K562 (cell line): ENCODE results near the gene SHFL. TPM values are rescaled to one million over a fixed set of nuclear protein-coding genes. Genes with fewer than 3 reads are reported as not detected.

ENCODE experiments used
- ATAC-seq: fragments of 200-7000 bp; cut with Tn5 transposase; 3 replicates; pipeline ENCODE4 v1.9.1; 2020; ENCODE audit warnings: moderate library complexity
- BruUV-seq: library from RNA; stranded (reverse); fragments of 400-500 nt; replicated peaks from 2 replicates; lab custom pipeline; 2021; lab: Mats Ljungman, UMichigan
- CTCF ChIA-PET: fragments of 300-600 bp; formaldehyde crosslinking; extraction: SDS; loops from one replicate; lab custom pipeline; 2021; ENCODE audit warnings: low intra/inter-chr PET ratio; lab: Yijun Ruan, JAX
- POLR2A ChIA-PET: fragments of 300-600, 350-650 bp; sonication (Branson Sonifier 250); formaldehyde crosslinking; extraction: SDS; loops from one replicate; lab custom pipeline; 2021; ENCODE audit warnings: antibody characterized with exemption, inconsistent platforms; lab: Yijun Ruan, JAX
- DNase-seq, 4 experiments: peaks; one replicate each; pipeline versions ENCODE4 v3.0.0 to v3.0.0-alpha.2; 2011 to 2018; ENCODE audit warnings: low spot score in 3 of 4, mixed read lengths in 3 of 4; ENCODE audit errors: extremely low read depth in 1 of 4
- FAIRE-seq: peaks from 2 replicates; lab custom pipeline; 2011; peaks lifted over from hg19 to GRCh38; lab: Jason Lieb, UNC
- H2AFZ ChIP-seq: 2 replicates; pipeline ENCODE4 v1.6.0; 2011; ENCODE audit warnings: low read depth, low read length, control low read depth, inconsistent platforms
- H3K27ac ChIP-seq: fragments of 200-600 bp; 3 replicates; pipeline ENCODE4 v1.8.0; 2011; ENCODE audit warnings: low read depth, mild to moderate bottlenecking, control low read depth, inconsistent platforms, low read length, moderate library complexity, mixed read lengths; ENCODE audit errors: extremely low read depth
- H3K27me3 ChIP-seq, 2 experiments: fragments of 300-600 bp in 1 of 2; 2 replicates in 1 of 2; 3 replicates in 1 of 2; pipeline versions ENCODE4 v1.6.0 to v1.8.0; 2011; ENCODE audit warnings: inconsistent platforms in 2 of 2, low read length in 2 of 2, mild to moderate bottlenecking in 1 of 2, mixed read lengths in 1 of 2, moderate library complexity in 1 of 2; ENCODE audit not compliant: control insufficient read depth in 2 of 2, insufficient read depth in 2 of 2
- H3K36me3 ChIP-seq: fragments of 300-600 bp; 3 replicates; pipeline ENCODE4 v1.8.0; 2011; ENCODE audit warnings: mild to moderate bottlenecking, low read length, inconsistent platforms; ENCODE audit not compliant: control insufficient read depth, insufficient read depth
- H3K4me1 ChIP-seq, 2 experiments: fragments of 200-600 bp in 1 of 2; replicated peaks in 1 of 2; 2 replicates in 1 of 2; 3 replicates in 1 of 2; pipeline versions ENCODE4 v1.5.1 to v1.8.0; 2011; ENCODE audit warnings: inconsistent platforms in 2 of 2, low read length in 2 of 2, mild to moderate bottlenecking in 1 of 2, mixed read lengths in 1 of 2, moderate library complexity in 1 of 2; ENCODE audit not compliant: control insufficient read depth in 2 of 2, insufficient read depth in 2 of 2
- H3K4me2 ChIP-seq: 2 replicates; pipeline ENCODE4 v1.6.1; 2011; ENCODE audit warnings: low read length, control low read depth, inconsistent platforms, mixed read lengths; ENCODE audit not compliant: insufficient read depth
- H3K4me3 ChIP-seq: fragments of 200-600 bp; sonication (generic), shearing (Covaris generic); 2 replicates; pipeline ENCODE4 v1.5.1; 2016; ENCODE audit warnings: control low read depth, inconsistent platforms
- H3K79me2 ChIP-seq: fragments of 200-600 bp; 3 replicates; pipeline ENCODE4 v1.8.0; 2011; ENCODE audit warnings: low read length, inconsistent platforms; ENCODE audit not compliant: control insufficient read depth, insufficient read depth
- H3K9ac ChIP-seq, 2 experiments: 2 replicates each; pipeline versions ENCODE4 v1.6.0 to v1.6.1; 2011; ENCODE audit warnings: low read depth in 2 of 2, low read length in 2 of 2, control low read depth in 1 of 2, inconsistent platforms in 1 of 2, mild to moderate bottlenecking in 1 of 2, mixed read lengths in 1 of 2; ENCODE audit not compliant: insufficient read depth in 1 of 2
- H3K9me1 ChIP-seq: one replicate; pipeline ENCODE4 v1.6.0; 2011; ENCODE audit warnings: inconsistent platforms, mild to moderate bottlenecking, low read length, moderate library complexity; ENCODE audit not compliant: control insufficient read depth, insufficient read depth
- H3K9me3 ChIP-seq: replicated peaks from 2 replicates; pipeline ENCODE4 v1.5.1; 2011; ENCODE audit warnings: low read depth, low read length, inconsistent platforms; ENCODE audit not compliant: control insufficient read depth, insufficient read depth
- H4K20me1 ChIP-seq: replicated peaks from 2 replicates; pipeline ENCODE4 v1.6.1; 2011; ENCODE audit warnings: low read length, inconsistent platforms, mixed read lengths; ENCODE audit not compliant: control insufficient read depth, insufficient read depth
- CBX8 ChIP-seq: fragments of 200-600 bp; sonication (generic); IDR thresholded peaks from 2 replicates; pipeline ENCODE4 v1.6.1; 2012; ENCODE audit warnings: borderline replicate concordance, mixed run types, low read depth, mild to moderate bottlenecking, moderate library complexity, mixed read lengths, low read length, control low read depth, inconsistent platforms; ENCODE audit not compliant: poor library complexity, severe bottlenecking; ENCODE audit errors: extremely low read depth
- DPF2 ChIP-seq: fragments of 450-650 bp; IDR thresholded peaks from 2 replicates; pipeline ENCODE4 v1.6.1; 2016
- JUND ChIP-seq, 2 experiments: IDR thresholded peaks; 2 replicates in 1 of 2; 3 replicates in 1 of 2; pipeline ENCODE4 v1.6.1; 2011; ENCODE audit warnings: borderline replicate concordance in 2 of 2, low read depth in 2 of 2, low read length in 2 of 2, improper control_type of control experiment in 1 of 2, missing biosample characterization in 1 of 2, missing genetic modification characterization in 1 of 2, missing genetic modification reagents in 1 of 2
- NCOA6 ChIP-seq: fragments of 450-650 bp; IDR thresholded peaks from 2 replicates; pipeline ENCODE4 v1.6.1; 2017; ENCODE audit warnings: mild to moderate bottlenecking
- NR4A1 ChIP-seq, 2 experiments: fragments of 250-450 bp in 1 of 2; fragments of 450-650 bp in 1 of 2; sonication (Bioruptor Pico) in 1 of 2; IDR thresholded peaks; 2 replicates each; pipeline versions ENCODE4 v1.4.0 to v1.6.1; 2016 to 2020; ENCODE audit warnings: mild to moderate bottlenecking in 2 of 2, missing compliant biosample characterization in 1 of 2, missing genetic modification characterization in 1 of 2, moderate library complexity in 1 of 2
- PCBP1 ChIP-seq: fragments of 200-400 bp; formaldehyde crosslinking; IDR thresholded peaks from 2 replicates; pipeline ENCODE4 v1.6.1; 2018; ENCODE audit warnings: mild to moderate bottlenecking, low read depth, low read length; ENCODE audit not compliant: poor library complexity, severe bottlenecking
- RBM25 ChIP-seq: fragments of 200-400 bp; formaldehyde crosslinking; IDR thresholded peaks from 2 replicates; pipeline ENCODE4 v1.6.1; 2018; ENCODE audit warnings: low read length, low read depth, moderate library complexity; ENCODE audit not compliant: severe bottlenecking
- TGIF2 ChIP-seq: sonication (generic); formaldehyde crosslinking; IDR thresholded peaks from 2 replicates; pipeline ENCODE4 v1.8.1; 2022; ENCODE audit warnings: mild to moderate bottlenecking, missing genetic modification reagents, moderate library complexity
- YY1 ChIP-seq, 3 experiments: IDR thresholded peaks; 2 replicates each; pipeline ENCODE4 v1.6.1; 2011; ENCODE audit warnings: low read length in 2 of 3, mild to moderate bottlenecking in 2 of 3, moderate library complexity in 2 of 3, borderline replicate concordance in 1 of 3, control low read depth in 1 of 3, low read depth in 1 of 3; ENCODE audit not compliant: insufficient read depth in 3 of 3, insufficient replicate concordance in 2 of 3, control insufficient read depth in 1 of 3, insufficient read length in 1 of 3; ENCODE audit errors: extremely low read depth in 1 of 3
- ZC3H4 ChIP-seq: sonication (generic); formaldehyde crosslinking; IDR thresholded peaks from 2 replicates; pipeline ENCODE4 v1.9.0; 2021; ENCODE audit warnings: missing genetic modification reagents, borderline replicate concordance
- ZNF175 ChIP-seq: fragments of 200-800 bp; sonication (Bioruptor generic); IDR thresholded peaks from 2 replicates; pipeline ENCODE4 v1.6.1; 2016; ENCODE audit warnings: low read depth, mild to moderate bottlenecking, missing genetic modification characterization, missing compliant biosample characterization
- in situ Hi-C: fragments of 300-500 bp; cut with MboI; formaldehyde crosslinking; loops from 4 replicates; pipeline ENCODE4 v1.15.0; 2018; ENCODE audit warnings: inconsistent platforms, mixed read lengths
- intact Hi-C: fragments of 100-400 bp; cut with micrococcal nuclease; formaldehyde crosslinking; loops from 2 replicates; pipeline ENCODE4 v1.14.2; 2022
- polyA plus RNA-seq, 8 experiments: library from polyadenylated mRNA; depleted of rRNA in 4 of 8; stranded (reverse) in 5 of 8; unstranded in 3 of 8; fragments of >200 nt; fragmentation: Nextera tagmentation in 2 of 8; fragmentation: Illumina TruSeq in 1 of 8; extraction: Ambion mirVana in 2 of 8; extraction: Trizol in 1 of 8; gene quantifications; 2 replicates each; pipeline versions ENCODE4 v1.2.1 to v1.2.3, GENCODE V29; 2011 to 2014; ENCODE audit warnings: inconsistent platforms in 1 of 8, missing spikeins in 1 of 8
- total RNA-seq, 7 experiments: library from RNA; depleted of rRNA in 6 of 7; stranded (reverse); fragments of >200 nt in 6 of 7; fragmentation: Illumina TruSeq in 2 of 7; extraction: Trizol in 2 of 7; gene quantifications; 2 replicates each; pipeline versions ENCODE4 v1.2.1 to v1.2.3, GENCODE V29; 2011 to 2021; ENCODE audit warnings: low replicate concordance in 1 of 7
- TF ChIP-seq, protein P1 (sequence below): fragments of 250-450 bp; sonication (Bioruptor Pico); IDR thresholded peaks from 2 replicates; pipeline ENCODE4 v1.9.0; 2021; ENCODE audit warnings: mild to moderate bottlenecking, inconsistent platforms
- TF ChIP-seq, protein P2 (sequence below): sonication (generic); formaldehyde crosslinking; IDR thresholded peaks from 2 replicates; pipeline ENCODE4 v1.8.1; 2023; ENCODE audit warnings: missing genetic modification reagents, mild to moderate bottlenecking, borderline replicate concordance

The SHFL gene
- total and polyA plus RNA-seq, 9 of the 15 experiments (the other 6 are each of a cell fraction or from before 2014, with no cell fraction given) = 1.5 to 25.7 (median 13.0) TPM

DNA sequence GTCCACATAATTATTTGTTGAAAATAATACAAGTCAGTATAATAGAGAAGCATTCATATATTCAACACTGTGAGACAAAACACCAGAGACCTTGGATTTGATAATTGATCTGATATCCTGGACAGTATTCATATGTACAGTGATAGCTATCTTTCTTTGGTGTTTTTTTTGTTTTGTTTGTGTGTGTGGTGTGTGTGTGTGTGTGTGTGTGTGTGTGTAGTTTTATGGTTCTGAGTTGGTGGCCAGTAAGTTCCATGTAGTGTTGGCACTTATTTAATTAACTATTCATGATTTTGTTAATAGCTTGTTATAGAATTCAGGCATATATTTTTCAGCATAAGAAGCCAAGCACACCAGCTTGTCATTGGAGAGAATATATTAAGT, 18.0 kb downstream of the SHFL start:
- BruUV-seq = no TSS peak
- TF ChIP-seq YY1 (IDR thresholded peaks at IDR 0.05; ENCODE audit: borderline replicate concordance in 1 of 3, control insufficient read depth in 1 of 3, extremely low read depth in 1 of 3, insufficient read depth in 3 of 3, insufficient read length in 1 of 3, insufficient replicate concordance in 2 of 3, low read depth in 1 of 3, low read length in 2 of 3) (no peak), JUND (IDR thresholded peaks at IDR 0.05; ENCODE audit: borderline replicate concordance, low read depth, low read length) (no peak), JUND (tag; IDR thresholded peaks at IDR 0.05; ENCODE audit: borderline replicate concordance, low read depth, low read length) (no peak), ZNF175 (CRISPR knock-in tag) (no peak), PCBP1 (no peak), ZC3H4 (no peak), RBM25 (no peak), TGIF2 (no peak), NR4A1 (CRISPR knock-in tag; IDR thresholded peaks at IDR 0.05) (no peak), NR4A1 (tag; IDR thresholded peaks at IDR 0.05) (no peak), DPF2 (0 out of 2 replicates have a peak, but pooled peaks have one; percentile 18), CBX8 (no peak), NCOA6 (no peak)
- TF ChIP-seq, protein P1, sequence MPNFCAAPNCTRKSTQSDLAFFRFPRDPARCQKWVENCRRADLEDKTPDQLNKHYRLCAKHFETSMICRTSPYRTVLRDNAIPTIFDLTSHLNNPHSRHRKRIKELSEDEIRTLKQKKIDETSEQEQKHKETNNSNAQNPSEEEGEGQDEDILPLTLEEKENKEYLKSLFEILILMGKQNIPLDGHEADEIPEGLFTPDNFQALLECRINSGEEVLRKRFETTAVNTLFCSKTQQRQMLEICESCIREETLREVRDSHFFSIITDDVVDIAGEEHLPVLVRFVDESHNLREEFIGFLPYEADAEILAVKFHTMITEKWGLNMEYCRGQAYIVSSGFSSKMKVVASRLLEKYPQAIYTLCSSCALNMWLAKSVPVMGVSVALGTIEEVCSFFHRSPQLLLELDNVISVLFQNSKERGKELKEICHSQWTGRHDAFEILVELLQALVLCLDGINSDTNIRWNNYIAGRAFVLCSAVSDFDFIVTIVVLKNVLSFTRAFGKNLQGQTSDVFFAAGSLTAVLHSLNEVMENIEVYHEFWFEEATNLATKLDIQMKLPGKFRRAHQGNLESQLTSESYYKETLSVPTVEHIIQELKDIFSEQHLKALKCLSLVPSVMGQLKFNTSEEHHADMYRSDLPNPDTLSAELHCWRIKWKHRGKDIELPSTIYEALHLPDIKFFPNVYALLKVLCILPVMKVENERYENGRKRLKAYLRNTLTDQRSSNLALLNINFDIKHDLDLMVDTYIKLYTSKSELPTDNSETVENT = no peak
- TF ChIP-seq, protein P2, sequence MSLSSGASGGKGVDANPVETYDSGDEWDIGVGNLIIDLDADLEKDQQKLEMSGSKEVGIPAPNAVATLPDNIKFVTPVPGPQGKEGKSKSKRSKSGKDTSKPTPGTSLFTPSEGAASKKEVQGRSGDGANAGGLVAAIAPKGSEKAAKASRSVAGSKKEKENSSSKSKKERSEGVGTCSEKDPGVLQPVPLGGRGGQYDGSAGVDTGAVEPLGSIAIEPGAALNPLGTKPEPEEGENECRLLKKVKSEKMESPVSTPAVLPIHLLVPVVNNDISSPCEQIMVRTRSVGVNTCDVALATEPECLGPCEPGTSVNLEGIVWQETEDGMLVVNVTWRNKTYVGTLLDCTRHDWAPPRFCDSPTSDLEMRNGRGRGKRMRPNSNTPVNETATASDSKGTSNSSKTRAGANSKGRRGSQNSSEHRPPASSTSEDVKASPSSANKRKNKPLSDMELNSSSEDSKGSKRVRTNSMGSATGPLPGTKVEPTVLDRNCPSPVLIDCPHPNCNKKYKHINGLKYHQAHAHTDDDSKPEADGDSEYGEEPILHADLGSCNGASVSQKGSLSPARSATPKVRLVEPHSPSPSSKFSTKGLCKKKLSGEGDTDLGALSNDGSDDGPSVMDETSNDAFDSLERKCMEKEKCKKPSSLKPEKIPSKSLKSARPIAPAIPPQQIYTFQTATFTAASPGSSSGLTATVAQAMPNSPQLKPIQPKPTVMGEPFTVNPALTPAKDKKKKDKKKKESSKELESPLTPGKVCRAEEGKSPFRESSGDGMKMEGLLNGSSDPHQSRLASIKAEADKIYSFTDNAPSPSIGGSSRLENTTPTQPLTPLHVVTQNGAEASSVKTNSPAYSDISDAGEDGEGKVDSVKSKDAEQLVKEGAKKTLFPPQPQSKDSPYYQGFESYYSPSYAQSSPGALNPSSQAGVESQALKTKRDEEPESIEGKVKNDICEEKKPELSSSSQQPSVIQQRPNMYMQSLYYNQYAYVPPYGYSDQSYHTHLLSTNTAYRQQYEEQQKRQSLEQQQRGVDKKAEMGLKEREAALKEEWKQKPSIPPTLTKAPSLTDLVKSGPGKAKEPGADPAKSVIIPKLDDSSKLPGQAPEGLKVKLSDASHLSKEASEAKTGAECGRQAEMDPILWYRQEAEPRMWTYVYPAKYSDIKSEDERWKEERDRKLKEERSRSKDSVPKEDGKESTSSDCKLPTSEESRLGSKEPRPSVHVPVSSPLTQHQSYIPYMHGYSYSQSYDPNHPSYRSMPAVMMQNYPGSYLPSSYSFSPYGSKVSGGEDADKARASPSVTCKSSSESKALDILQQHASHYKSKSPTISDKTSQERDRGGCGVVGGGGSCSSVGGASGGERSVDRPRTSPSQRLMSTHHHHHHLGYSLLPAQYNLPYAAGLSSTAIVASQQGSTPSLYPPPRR (CRISPR knock-in tag) = no peak

More for the DNA sequence above, 18.0 kb downstream of the SHFL start:
- no peaks in the 10 kb centered on the region for H3K9me3 ChIP-seq
- H2AFZ ChIP-seq = peak overlapping the region; percentile 75
- peaks cover 22% of the 10 kb centered on the region for H3K36me3 ChIP-seq
- H3K4me2 ChIP-seq = no peak overlapping the region
- ChIA-PET CTCF (no interaction called here), POLR2A (interaction anchor here (1.0 to 1.4 kb wide), 2 partner anchors 10 to 11 kb away, joined by 3 read pairs; no protein-coding TSS in a partner anchor)
- H3K27ac ChIP-seq = peak overlapping the region; percentile 74; the same call in 2 of the 3 replicates
- no peak overlapping the region for H3K4me3 ChIP-seq
- DNase-seq (peak in 1 of 4 experiments; percentile 1), ATAC-seq (no peak), FAIRE-seq (no peak)
- peak overlapping the region in 1 of 2 experiments; percentile 45; a peak in 2 of 4 replicates for H3K9ac ChIP-seq
- in situ Hi-C loops (no loop called here), intact Hi-C loops (no loop called here)
- peaks cover 31% of the 10 kb centered on the region for H3K79me2 ChIP-seq
- H4K20me1 ChIP-seq = no peaks in the 10 kb centered on the region
- H3K4me1 ChIP-seq = peaks cover 34 to 41% of the 10 kb centered on the region in 2 experiments
- H3K9me1 ChIP-seq = no peaks in the 10 kb centered on the region
- H3K27me3 ChIP-seq = no peaks in the 10 kb centered on the region
